Activated naive CD4-positive, alpha-beta T cell treated with Interleukin-2 at 50 U/mL for 16 hours (primary cell): Measurements from ENCODE around the gene PTPN3.
"Not testable (repeated sequence)": the region's sequence is repeated elsewhere in the genome, so short reads cannot be mapped to it uniquely, and the experiment has no call there.

Experiments
- DNase-seq: peaks from one replicate; pipeline ENCODE4 v3.0.0-alpha.2; 2020

Gene PTPN3

DNA sequence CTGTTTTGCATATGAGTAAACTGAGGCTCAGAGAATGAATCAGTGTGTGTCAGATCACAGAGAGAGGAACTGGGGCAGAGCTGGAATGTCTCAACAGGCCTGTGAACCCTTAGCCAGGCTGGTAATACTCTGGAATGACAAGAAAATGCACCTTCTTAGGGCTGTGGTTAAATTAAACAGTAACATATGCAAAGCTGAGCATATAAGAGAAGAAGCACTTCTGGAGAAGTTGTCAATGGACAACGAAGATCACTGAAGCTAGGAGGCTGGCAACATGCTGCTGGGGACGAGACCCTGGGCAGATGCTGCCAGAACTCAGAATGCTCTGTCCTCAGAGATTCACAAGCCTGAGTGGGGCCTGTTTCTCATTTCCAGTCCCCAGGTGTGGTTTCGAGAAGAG, 112.6 kb downstream of the PTPN3 start:
- no peak for DNase-seq

GRCh38 chr9:109383947-109384346, 114.2 kb downstream of the PTPN3 start:
- DNase-seq = no peak

GRCh38 chr9:109383356-109383755, 114.8 kb downstream of the PTPN3 start:
- DNase-seq = no peak

GRCh38 chr9:109382585-109382984, 115.5 kb downstream of the PTPN3 start:
- DNase-seq = no peak

DNA sequence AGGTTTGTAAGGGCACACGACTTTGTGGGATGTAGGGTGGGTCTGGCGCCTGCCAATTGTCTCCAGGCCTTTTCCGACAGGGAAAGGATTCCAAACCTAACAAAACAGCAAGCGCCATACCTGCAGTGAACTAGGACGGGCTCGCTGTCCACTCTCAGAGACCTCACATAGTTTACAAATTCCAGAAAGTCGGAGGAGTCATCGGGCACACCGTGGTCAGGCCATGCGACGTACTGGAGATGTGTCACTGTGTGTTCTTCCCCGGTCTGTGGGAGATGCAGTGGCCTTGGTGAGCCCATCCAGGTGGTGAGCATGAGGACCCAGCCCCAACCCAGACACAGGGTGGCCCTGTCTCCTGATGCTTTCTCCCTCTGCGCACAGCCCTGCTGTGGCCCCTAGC, 115.9 kb downstream of the PTPN3 start:
- no peak for DNase-seq

DNA sequence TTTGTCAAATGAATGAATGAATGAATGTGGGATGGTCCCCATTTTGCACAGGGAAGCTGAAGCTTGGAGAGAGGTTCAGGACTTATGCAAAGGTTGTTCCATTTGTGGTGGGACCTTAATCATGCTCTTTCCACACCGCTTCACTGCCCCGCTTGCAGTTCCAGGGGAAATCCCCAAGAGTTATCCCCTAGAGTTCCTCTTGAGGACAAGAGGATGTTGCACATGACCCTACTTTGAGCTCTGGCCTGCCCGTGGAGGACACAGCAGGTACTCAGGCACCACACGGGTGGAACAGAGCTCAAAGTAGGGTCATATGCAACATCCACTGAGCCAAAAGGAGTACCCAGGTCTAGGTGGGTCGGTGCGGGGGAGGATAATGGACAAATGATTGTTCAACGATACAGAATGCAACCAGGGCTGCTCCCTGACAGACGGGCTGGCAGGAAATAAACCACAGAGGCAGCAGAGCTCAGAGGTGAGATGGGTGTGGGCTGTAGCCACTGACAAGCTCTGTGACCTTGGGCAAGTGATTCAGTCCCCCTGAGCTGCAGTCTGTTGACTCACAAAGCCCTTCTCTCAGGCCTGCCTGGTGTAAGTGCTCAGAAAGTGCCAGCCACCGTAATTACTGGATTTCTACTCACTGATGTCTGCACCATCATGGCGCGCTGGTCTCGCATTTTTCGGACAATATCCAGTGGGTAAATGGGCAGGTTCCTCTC, 116.9 kb downstream of the PTPN3 start:
- DNase-seq = no peak

DNA sequence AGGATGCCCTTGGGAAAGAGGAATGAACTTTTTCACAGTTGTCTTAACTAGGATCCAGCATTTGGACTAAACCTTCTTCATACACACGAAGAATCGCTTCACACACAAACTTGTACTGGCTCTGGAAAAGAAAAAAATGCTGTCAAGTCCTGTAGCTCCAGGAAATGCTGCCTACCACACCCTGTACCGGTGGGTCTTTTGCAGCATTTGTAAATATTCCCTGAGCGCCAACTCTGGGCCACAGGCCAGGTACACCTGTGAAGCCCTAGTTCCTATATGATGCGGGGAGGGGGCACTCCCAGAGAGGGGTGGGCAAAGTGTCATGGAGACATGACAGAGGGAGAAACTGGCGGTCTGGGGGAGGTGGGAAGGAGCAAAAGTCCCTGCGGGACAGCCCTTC, 118.6 kb downstream of the PTPN3 start:
- DNase-seq = no peak

DNA sequence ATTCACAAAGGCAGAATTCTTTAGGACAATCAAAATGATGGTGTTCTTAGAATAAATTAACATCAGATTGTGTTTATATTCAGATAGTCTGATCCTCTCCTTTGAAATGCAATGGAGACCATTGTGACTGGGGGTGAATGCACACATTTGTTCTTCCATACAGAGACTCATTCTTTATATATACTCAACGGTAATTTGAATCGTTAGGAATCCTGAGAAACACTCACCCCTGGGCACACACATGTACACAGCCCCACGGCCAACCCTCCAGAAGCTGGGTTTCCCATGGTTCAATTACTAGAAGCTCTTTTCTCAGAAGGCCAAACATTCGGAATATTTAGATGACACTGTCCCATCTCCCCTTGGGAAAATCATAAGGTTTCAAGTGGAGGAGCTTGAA, 119.8 kb downstream of the PTPN3 start:
- DNase-seq = no peak

DNA sequence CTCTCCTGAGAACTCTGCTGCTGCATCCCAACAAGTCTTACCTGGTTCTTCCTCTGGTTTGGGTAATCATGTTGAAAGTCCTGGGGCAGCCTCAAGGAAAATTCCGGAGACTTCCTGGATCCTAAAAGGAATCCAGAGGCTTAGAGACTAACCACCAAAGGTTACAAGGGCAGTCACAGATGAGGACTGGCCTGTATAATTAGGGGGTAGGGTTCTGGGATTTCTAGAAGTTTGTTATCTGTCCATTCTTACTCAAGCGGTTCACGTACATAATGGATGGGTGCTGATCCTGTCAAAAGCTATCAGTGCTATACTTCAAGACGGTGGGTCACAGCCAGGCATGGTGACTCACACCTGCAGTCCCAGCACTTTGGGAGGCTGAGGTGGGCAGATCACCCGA, 125.9 kb downstream of the PTPN3 start:
- no peak for DNase-seq

DNA sequence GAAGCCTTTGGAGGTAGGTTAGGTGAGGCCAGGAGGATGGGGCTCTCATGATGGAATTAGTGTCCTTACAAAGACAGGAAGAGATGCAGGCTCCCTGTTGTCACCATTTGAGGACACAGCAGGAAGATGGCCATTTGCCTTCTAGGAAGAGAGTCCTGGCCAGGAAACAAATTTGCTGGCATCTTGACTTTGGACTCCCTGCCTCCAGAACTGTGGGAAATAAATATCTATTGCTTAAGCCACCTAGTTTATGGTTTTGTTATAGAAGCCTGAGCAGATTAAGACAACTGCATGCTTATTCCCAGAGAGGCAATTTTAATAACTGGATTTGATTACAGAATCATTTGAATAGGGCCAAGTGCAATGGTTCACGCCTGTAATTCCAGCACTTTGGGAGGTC, 126.7 kb downstream of the PTPN3 start:
- no peak for DNase-seq

- DNase-seq = no peak
Observed at GRCh38 chr9:109369285-109369684, 128.8 kb downstream of the PTPN3 start.

- DNase-seq = no peak
Observed at GRCh38 chr9:109360771-109361170, 137.3 kb downstream of the PTPN3 start.

DNA sequence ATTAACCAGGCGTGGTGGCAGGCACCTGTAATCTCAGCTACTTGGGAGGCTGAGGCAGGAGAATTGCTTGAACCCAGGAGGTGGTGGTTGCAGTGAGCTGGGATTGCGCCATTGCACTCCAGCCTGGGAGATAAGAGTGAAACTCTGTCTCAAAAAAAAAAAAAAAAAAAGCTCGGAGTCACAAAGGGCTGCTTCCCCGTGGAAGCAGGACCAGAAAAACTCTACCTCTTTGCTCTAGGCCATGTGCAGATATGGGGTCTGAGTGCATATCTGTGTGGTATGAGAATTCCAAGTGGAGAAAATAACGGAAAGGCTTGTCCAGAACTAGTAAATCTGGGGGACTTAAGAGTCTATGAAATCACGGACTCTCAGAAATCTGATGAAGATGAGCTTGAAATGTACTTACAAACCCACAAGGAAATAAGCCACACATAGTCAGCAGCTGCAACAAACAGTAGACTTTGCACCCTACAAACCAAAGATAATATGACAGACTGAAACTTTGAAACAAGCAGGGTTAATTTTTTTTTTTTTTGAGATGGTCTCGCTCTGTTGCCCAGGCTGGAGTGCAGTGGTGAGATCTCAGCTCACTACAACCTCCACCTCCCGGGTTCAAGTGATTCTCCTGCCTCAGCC, 139.0 kb downstream of the PTPN3 start:
- DNase-seq = not testable (repeated sequence)

DNA sequence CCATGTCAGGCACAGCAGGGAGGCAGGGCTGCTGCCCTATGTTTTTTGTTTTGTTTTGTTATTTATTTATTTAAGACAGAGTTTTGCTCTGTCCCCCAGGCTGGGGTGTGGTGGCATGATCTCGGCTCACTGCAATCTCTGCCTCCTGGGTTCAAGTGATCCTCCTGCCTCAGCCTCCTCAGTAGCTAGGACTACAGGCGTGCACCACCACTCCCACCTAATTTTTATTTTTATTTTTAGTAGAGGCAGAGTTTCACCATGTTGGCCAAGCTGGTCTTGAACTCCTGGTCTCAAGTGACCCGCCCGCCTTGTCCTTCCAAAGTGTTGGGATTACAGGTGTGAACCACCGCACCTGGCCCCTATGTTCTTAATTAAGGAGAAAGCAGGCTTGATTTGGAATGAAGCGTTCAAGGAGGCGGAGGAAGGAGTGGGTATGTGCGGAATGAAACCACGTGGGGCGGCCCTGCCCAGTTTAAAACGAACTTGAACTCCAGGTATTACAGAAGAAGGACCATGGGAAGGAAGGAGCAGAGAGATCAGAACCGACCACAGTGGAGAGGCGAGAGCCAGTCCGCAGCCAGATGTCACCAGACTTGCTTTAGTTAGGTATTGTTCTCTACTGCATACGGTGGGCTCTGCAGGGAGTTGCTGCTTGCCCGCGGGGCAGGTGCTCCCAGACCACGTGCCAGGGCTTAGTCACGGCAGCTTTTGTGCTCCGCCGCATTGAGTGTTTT, 142.4 kb downstream of the PTPN3 start:
- no peak for DNase-seq

GRCh38 chr9:109354190-109354589, 143.9 kb downstream of the PTPN3 start:
- DNase-seq = no peak

GRCh38 chr9:109351032-109351431, 147.1 kb downstream of the PTPN3 start:
- no peak for DNase-seq

DNA sequence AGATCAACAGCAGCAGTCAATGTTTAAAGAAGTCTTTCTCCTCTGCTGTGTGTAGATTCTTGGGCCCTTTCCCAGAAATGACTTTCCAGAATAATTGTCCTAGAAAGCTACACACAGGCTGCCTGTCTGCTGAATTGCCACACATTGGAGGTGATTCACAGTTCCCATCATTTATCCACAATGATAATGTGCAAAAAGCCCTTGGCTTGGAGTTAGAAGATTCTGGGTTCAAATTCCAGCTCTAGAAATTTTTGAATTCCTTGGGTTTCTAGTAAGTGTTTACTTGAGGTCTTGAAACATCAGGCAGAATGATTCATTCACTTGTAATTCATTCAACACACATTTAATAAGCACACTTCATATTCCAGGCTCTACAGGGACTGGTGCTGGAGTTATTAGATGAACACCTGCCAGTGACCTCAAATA, 148.7 kb downstream of the PTPN3 start:
- DNase-seq = no peak

GRCh38 chr9:109346904-109347303, 151.2 kb downstream of the PTPN3 start:
- DNase-seq = no peak

GRCh38 chr9:109344866-109345265, 153.2 kb downstream of the PTPN3 start:
- DNase-seq = no peak

DNA sequence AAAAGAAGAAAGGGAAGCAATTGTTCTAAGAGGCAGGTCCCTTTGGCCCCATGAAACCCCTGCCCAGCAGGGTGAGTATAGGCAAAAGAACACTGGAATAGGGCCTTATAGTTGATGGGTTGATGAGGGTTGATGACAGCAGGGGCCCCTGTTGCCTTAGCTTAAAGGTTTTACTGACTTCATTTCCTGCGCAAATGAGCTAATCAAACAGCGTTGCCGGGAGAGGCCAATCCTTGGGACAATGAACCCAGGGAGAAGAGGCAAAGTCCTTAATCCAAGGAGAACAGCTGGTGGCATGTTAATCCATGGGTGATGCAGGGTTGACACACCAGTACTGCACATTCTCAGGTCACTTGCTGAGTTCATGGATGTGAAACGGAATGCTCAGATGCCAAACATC, 155.2 kb downstream of the PTPN3 start:
- DNase-seq = no peak

GRCh38 chr9:109341561-109341960, 156.5 kb downstream of the PTPN3 start:
- DNase-seq = no peak

GRCh38 chr9:109340979-109341378, 157.1 kb downstream of the PTPN3 start:
- not testable (repeated sequence) for DNase-seq

DNA sequence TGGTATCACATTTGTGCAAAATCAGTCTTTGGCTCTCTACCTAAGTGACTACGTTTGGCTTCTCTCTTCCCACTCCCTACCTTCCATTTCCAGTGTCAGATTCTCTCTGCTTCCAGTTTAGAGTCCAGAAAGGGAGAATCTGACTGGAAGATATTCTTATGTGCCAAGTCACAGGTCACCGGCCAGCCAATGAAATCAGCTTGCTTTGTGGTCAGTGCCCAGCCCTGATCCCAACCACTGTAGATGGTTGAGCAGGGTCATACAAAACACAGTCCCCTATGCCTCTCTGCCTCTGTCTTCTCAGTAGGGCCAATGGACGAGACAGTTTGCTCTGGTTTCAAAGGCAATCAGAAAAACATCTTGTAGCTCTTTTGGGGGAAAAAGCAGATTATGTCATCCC, 161.7 kb downstream of the PTPN3 start:
- no peak for DNase-seq

- no peak for DNase-seq
Observed at GRCh38 chr9:109335929-109336328, 162.2 kb downstream of the PTPN3 start.
